ENCODE data around the gene PARD3.
A peak's percentile ranks its signal among the peaks of the same experiment; 100 is the strongest.

Gene PARD3

DNA sequence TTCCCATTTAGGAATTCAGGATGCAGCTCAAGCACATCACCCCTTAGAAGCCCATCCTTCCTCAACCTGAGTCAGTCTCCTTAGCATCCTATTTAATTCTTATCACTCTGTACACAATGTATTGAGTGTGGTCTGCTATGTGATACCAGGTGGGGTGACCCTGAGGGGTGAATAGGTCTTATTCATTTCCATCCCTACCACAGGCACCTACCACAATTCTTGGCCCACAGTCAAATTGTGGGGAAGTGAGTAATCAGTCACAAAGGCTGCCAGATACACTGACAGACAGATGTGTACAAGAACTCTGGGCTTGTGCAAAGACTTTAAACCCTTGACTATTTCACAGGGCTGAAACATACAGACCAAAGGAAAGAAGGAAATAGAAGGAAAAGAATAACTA, 560.5 kb downstream of the PARD3 start:
- peak; percentile 80 for DNase-seq (ENCODE audit: low read depth)

GRCh38 chr10:34252111-34252510, 563.0 kb downstream of the PARD3 start:
- DNase-seq (ENCODE audit: low read depth), result no peak

DNA sequence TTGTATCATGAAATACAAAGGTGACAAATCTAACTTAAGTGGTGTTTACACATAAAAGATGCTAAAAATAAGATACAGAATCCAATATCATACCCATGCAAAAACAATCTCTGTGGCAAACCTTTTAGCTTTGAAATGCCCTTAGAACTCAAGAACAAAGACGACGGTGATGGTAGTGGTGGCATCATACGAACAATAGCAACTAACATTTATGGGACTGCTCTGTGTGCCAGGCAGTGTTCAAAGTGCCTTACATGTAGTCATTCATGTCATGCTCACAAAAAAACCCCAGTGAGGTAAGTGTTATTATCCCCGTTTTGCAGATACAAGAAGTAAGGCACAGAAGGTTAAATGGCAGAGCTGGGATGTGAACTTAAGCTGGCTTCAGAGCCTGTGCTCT, 563.9 kb downstream of the PARD3 start:
- DNase-seq (ENCODE audit: low read depth), result no peak

DNA sequence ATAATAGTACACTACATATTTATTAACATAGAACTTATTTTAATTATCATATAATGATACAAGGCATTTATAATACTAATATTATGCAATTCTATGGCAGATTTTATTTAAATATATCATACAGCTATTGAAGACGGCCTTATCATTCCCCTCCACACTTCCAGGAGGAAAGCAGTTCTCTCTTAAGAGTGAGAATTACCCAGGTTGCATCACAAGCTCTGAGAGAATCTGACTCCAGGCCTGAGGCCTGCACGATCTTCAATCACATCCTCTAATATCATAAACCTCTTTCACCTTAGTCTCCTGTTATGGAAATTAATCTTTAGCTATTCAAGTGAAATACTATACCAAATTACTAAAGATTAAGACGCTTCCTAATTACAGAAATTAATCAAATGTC, 564.4 kb downstream of the PARD3 start:
- no peak for DNase-seq (ENCODE audit: low read depth)

DNA sequence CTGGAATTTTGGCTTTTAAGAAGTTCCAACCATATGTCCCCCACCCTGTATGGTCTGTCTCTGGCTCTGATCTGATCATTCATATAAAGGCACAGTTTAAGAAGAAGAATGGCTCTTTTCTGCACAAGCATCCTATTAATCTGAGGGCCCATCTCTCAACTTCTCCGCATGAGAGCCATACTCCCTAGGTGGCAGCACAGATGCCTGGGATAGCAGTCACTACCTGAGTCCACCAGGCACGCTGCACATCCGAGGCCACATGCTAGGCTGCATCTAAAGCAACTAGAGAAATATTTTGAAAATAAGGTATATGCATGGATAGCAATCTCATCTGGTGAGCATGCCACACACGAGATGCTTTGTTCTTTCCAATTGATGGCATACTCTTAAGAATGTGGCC, 565.5 kb downstream of the PARD3 start:
- no peak for DNase-seq (ENCODE audit: low read depth)

DNA sequence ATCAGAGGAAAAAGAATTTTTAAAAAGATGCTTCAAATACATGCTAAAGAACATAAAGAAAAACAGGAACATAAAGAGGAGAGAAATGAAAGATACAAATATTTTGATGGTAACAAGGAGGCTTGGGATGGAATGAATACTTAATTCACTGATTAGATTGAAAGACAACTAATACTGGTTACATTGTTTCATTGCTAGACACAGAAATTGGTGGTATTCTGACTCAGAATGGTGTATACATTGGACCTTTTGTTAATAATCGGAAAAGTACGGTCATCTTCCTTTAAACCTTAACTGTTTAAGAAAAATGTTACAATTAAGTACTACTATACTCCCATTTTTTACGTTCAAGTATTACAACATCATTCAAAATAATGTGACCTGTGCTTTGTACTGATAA, 567.5 kb downstream of the PARD3 start:
- no peak for DNase-seq (ENCODE audit: low read depth)

DNA sequence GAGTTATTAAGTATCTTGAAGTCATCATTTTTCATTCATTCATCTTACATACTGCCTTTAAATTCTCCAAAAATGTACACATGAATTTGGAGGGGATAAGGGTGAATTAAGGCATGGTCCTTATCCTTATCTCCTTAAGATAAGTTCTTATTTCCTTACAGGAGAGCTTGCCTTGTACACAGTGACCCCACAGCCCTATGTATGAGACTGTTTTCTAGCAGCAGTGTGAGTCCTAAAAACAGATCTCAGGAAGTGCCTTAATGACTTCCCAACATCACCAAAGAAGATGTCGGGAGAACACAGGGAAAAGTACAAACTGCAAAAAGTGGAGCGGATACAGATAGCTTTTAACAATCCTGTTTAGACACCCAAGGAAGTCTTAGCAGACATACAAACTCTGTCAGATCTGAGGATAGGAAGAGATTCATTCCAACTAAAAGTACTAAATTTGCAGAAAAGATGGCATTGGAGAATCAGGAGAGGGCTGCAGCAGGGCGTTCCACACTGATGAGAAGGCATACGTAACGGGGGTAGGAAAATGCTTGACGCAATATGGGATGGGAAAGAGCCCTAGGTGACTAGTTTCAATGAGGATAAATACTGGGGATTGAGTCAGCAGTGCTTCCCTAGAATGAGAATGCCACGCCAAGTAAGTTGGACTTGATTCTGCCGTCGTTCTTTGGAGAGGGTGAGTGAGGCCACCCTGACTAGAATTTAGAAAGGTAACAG, 570.2 kb downstream of the PARD3 start:
- DNase-seq (ENCODE audit: low read depth), result peak; percentile 40

DNA sequence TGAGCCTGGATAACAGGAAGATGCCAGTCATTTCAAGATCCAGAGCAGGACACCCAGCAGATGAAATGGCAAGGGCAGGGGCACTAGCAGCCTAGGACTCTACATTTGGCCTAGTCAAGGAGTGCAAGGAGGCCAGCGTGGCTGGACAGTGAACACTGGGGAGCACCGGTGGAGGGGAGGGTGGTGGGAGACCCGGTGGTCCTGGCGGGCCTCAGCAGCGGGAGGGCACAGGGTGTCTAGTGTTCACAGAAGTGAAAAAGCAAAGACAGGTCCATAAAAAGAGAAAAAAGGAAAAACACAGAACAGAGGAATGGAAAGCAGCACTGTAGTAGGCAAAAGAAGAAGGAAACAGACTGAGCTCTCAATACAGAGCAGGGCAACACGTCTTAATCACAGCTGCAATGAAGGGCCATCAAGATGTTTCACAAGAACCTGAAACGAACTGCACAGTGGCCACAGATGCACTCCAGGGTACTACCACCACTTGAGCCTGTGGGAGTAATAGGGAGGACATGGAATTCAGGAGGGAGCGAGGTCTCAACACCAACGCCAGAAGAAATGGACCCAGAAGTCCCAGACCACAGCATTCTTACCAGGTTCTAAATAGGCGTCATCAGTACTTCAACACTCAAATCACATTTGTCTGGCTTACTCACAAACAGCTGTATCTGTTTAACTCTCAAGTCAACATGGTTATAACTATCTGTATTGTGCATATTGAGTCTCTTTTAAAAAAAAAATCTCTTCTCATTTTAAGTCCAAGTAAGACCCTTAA, 573.7 kb downstream of the PARD3 start:
- DNase-seq (ENCODE audit: low read depth), result no peak

DNA sequence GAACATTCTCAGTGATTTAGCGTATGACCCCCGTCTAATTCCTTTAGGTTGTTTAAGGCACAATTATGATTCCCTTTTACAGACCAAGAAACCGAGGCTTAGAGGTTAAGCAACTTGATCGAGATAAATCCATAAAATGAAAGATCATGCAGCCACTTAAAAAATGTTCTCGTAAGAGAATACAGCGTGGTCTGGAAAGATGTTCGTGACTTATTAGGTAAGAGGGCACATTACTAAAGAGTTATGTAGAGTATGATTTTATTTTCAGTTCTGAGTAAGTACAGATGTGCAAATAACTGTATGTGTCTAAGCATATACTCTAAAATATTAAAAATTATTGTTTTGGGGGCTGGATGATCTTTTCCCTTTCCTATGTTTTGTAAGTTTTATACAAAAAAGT, 575.1 kb downstream of the PARD3 start:
- peak; percentile 43 for DNase-seq (ENCODE audit: low read depth)

GRCh38 chr10:34237898-34238455, 577.1 kb downstream of the PARD3 start:
- no peak for DNase-seq (ENCODE audit: low read depth)

DNA sequence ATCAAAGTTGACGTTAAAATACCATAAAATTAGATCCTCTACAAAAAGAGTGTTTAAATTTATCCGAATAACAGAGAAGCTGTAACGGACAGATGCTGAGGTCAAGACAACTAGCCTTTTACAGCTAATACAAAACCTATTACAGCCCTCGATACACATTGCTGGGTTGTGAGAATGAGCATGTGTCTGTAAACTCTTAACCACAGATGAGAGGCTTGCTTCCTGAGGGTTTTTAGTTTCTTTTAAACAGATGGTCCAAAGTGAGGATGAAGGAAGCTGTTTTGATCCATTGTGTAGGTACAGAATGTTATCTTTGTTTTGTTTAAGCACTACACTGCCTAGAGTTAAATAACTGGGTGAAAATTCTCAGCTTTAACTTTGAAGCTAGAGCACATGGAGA, 578.2 kb downstream of the PARD3 start:
- no peak for DNase-seq (ENCODE audit: low read depth)

- peak; percentile 43 for DNase-seq (ENCODE audit: low read depth)
Measured at GRCh38 chr10:34235164-34235832, 579.8 kb downstream of the PARD3 start.

- no peak for DNase-seq (ENCODE audit: low read depth)
Measured at GRCh38 chr10:34232481-34232880, 582.6 kb downstream of the PARD3 start.

DNA sequence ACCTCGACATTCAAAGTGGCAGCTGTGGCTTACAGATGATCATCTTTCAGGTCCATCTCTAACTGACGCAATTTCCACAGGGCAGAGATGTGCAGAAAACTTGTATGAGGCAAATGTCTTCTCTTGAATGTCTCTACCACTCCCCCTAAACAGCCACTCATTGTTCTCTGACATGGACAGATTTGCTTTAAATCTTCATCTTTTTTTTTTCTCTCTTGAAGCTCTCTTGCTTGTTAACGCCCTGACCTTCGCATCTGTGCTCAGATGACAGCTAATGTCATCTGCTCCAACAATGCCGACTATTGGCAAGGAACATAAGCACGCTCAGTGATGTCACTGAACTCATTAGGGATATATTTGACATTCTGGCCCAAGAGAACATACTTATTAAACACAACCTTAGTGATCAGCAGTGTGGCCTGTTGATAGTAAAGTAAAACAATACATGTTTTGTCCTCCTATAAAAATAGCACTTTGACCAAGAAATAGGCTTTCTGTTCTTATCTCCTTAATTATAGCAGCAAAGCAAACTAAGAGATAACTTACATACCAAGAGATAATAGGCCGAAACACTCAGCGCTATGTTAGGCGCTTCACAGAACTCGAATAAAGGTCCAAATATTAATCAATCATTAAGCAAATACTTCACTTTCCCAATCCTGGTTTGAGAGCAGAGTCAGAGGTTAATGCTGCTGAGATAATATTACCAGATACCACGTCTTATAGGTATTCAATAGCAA, 583.5 kb downstream of the PARD3 start:
- DNase-seq (ENCODE audit: low read depth), result no peak

GRCh38 chr10:34229917-34230316, 585.2 kb downstream of the PARD3 start:
- DNase-seq (ENCODE audit: low read depth), result no peak

DNA sequence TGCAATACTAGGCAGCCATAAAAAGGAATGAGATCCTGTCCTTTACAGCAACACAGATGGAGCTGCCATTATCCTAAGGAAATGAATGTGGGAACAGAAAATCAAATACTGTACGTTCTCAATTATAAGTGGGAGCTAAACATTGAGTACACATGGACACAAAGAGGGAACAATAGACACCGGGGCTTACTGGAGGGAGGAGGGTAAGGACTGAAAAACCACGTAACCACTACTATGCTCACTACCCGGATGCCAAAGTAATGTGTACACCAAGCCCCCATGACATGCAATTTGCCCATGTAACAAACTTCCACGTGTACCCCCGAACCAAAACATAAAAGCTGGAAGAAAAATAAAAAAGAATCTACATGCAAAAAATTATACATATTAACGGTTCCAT, 587.0 kb downstream of the PARD3 start:
- DNase-seq (ENCODE audit: low read depth), result no peak

DNA sequence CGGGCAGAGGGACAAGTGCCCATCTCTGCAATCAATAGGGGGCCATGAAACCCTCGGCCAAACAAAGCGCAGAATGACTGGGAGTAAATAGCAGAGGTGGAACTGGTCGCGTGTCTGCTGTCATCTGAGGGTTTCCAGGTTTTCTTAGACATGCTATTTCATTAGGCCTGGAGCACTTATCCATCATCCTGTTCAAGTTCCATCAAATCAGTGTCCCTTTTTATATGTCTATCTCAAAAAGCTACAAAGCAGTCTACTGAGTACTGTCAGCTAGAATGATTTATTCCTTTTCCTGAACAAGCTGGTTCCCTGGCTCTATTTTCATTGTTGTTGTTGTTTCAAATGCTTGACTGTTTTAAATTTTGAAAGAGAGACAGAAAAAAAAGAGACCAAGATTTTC, 590.5 kb downstream of the PARD3 start:
- DNase-seq (ENCODE audit: low read depth), result no peak

- no peak for DNase-seq (ENCODE audit: low read depth)
Measured at GRCh38 chr10:34223658-34224057, 591.4 kb downstream of the PARD3 start.

- DNase-seq (ENCODE audit: low read depth), result no peak
Measured at GRCh38 chr10:34222359-34222758, 592.7 kb downstream of the PARD3 start.

DNA sequence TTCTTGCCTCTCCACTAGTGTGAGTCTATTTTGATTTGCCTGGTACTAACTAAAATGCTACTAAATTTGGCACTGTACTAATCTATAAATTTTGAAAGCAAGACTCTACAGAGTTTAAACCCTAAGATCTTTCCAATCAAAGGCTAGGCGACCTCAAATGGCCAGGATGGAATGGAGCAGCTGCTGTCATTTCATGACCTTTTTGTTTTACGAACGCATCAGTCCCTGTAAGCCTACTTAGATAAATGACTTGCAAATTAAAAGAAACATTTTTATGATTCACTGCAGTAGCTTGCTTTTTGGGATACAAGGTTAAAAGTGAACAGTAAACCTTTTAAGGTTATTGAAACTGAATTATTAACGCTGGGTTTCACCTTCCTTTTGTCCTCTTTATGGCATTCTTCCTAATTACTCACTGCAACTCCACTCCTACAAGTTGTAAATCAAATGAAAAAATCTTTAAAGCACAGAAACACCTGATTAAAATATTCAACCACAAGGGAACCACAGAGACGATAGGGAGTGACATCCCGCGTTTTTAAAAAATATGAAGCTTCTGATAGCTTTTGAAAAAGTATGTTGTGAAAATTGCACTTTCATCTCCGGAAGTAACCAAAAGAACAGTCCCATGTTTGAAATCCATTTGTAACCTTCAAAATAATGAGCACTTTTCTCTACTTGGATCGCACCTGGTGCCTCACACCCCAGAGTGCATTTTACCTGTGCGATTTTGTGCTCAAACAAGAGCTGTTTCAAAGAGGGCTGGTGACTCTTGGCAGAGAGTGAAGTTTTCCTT, 595.1 kb downstream of the PARD3 start:
- no peak for DNase-seq (ENCODE audit: low read depth)

GRCh38 chr10:34217524-34217923, 597.6 kb downstream of the PARD3 start:
- no peak for DNase-seq (ENCODE audit: low read depth)

Data from amniotic epithelial cell (primary cell).